PC-9 (cell line): ENCODE data around the gene YBX1.

Source experiments
- CTCF ChIP-seq: fragments of 200-600 bp; sonication (generic); conservative IDR thresholded peaks from 2 replicates; pipeline ENCODE4 v1.6.1; 2017; ENCODE audit warnings: mixed run types, antibody characterized with exemption, mild to moderate bottlenecking, moderate library complexity
- EZH2 ChIP-seq: fragments of 200-600 bp; sonication (generic); IDR thresholded peaks from 2 replicates; pipeline ENCODE4 v1.8.0; 2017; ENCODE audit warnings: antibody characterized with exemption, low read depth

DNA sequence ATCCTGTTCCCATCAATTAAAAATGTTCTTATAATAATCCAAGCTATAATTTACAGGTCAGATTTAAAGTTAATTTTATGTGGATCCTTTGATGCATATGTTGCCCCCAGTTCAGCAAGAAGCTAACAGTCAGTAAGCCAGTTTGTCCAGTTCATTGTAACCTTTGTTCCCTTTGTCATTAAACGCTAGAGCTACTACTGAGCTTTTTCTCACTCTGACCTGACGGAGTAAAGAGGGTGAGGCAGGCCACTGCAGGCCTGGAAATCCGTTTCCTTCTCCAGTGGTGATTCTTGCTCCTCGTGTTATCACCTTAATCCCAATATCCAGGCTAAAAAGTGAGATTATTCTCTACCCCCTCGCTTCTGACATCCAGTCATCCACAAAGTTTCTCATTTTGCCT, 10.2 kb downstream of the YBX1 start:
- TF ChIP-seq CTCF = no peak
- TF ChIP-seq EZH2 = no peak
